Hepatocyte (in vitro differentiated cells): ENCODE results near the gene POLR1D.

Experiments used
- EZH2 ChIP-seq: fragments of 200-600 bp; sonication (generic); IDR thresholded peaks from 2 replicates; pipeline ENCODE4 v1.6.1; 2016; ENCODE audit warnings: antibody characterized with exemption, mild to moderate bottlenecking, borderline replicate concordance
- EZH2phosphoT487 ChIP-seq: fragments of 200-600 bp; sonication (generic); IDR thresholded peaks from one replicate; pipeline ENCODE4 v1.6.1; 2018; ENCODE audit warnings: antibody characterized with exemption, mild to moderate bottlenecking, low read depth, moderate library complexity; ENCODE audit not compliant: unreplicated experiment, severe bottlenecking
- TF ChIP-seq, protein P1 (sequence below): fragments of 200-600 bp; sonication (generic); IDR thresholded peaks from 2 replicates; pipeline ENCODE4 v1.5.1; 2016; ENCODE audit warnings: antibody characterized with exemption, mild to moderate bottlenecking; ENCODE audit not compliant: poor library complexity

DNA sequence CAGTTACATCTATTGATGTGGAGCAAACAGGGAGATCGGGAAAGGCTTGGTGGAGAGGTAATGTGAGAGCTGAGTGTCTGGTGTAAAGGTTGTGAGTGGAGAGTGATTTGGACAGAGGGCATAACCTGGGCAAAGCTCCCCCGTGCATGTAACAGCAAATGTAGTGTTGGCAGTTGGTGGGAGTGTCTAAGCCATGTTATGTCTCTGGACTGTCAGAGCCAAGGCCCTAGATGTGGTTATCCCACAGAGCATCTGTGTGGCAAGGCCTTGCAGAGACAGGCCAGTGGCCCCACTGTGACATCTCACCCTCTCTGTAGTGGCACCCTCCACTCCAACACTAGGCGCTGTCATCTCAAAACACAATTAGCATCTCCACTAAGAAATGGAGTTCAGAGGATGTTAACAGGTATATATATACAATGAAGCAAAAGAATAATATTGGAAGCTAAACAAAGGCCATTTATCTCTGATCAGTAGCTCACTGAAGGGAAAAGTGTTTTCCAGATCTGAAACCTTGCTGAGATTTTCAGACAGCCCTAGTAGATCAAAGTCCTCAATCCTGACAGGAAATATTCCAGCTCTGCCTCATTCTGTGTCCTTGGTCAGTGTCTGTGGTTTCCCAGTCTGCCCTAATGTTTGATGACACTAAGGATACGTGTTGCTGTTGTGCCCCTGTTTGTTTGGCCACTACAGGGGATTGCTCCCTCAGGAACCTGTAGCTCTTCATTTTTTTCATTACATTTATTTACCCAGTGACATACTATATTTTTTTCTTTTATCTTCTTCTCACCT is 20.2 kb downstream of the POLR1D start:
- TF ChIP-seq EZH2: no peak
- TF ChIP-seq, protein P1, sequence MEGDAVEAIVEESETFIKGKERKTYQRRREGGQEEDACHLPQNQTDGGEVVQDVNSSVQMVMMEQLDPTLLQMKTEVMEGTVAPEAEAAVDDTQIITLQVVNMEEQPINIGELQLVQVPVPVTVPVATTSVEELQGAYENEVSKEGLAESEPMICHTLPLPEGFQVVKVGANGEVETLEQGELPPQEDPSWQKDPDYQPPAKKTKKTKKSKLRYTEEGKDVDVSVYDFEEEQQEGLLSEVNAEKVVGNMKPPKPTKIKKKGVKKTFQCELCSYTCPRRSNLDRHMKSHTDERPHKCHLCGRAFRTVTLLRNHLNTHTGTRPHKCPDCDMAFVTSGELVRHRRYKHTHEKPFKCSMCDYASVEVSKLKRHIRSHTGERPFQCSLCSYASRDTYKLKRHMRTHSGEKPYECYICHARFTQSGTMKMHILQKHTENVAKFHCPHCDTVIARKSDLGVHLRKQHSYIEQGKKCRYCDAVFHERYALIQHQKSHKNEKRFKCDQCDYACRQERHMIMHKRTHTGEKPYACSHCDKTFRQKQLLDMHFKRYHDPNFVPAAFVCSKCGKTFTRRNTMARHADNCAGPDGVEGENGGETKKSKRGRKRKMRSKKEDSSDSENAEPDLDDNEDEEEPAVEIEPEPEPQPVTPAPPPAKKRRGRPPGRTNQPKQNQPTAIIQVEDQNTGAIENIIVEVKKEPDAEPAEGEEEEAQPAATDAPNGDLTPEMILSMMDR: no peak
- no peak for TF ChIP-seq EZH2phosphoT487
